Gastrocnemius medialis (tissue), 4 donors: Measurements from ENCODE around the gene EPB42.

ENCODE experiments used
- CTCF ChIP-seq, 5 experiments: fragments of 450-650 bp in 3 of 5; fragments of 200-600 bp in 2 of 5; sonication (generic) in 2 of 5; IDR thresholded peaks in 4 of 5; conservative IDR thresholded peaks in 1 of 5; 1 replicate in 4 of 5; 2 replicates in 1 of 5; pipeline ENCODE4 v1.5.1; 2016 to 2019; ENCODE audit warnings: antibody characterized with exemption in 5 of 5, mild to moderate bottlenecking in 3 of 5, moderate library complexity in 3 of 5
- POLR2A ChIP-seq, 2 donors: fragments of 450-650 bp; IDR thresholded peaks; one replicate each; pipeline ENCODE4 v1.6.1; 2017; ENCODE audit warnings: antibody characterized with exemption in 2 of 2, mild to moderate bottlenecking in 2 of 2, moderate library complexity in 2 of 2

GRCh38 chr15:43241100-43241499, 20.3 kb upstream of the EPB42 start:
- TF ChIP-seq POLR2A (IDR thresholded peaks at IDR 0.05) = no peak
- TF ChIP-seq CTCF (IDR thresholded peaks at IDR 0.05 in 4 of 5, conservative IDR thresholded peaks at IDR 0.05 in 1 of 5) = no peak
